HG02642 (cell line): ENCODE measurements around the gene TPP1.

Source experiments
- ATAC-seq: cut with Tn5 transposase; IDR thresholded peaks from one replicate; pipeline ENCODE4 v1.9.1; 2021; ENCODE audit warnings: mild to moderate bottlenecking; ENCODE audit not compliant: unreplicated experiment, poor library complexity

The TPP1 gene

DNA sequence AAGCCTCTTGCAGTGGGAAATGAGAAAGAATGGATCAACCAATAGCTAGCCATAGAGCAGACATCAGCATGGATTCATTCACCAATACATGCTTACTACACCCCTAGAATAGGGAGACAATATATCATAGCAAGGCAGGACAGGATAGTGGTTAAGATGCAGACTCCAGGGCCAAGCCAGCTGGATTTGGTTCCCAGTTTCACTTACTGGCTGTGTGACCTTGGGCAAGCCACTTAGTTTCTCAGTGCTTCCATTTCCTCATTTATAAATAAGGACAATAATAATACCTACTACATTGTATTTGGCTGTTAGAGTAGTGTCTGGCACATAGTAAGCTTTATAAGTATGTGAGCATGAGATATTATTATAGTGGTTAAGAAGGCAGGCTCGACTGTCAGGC is 29.3 kb upstream of the TPP1 start:
- no peak for ATAC-seq

- ATAC-seq: no peak
Observed at GRCh38 chr11:6647836-6648235, 28.6 kb upstream of the TPP1 start.

GRCh38 chr11:6646918-6647679 is 27.9 kb upstream of the TPP1 start:
- peak; percentile 90 for ATAC-seq

- no peak for ATAC-seq
Observed at GRCh38 chr11:6646576-6646917, 27.3 kb upstream of the TPP1 start.

GRCh38 chr11:6646071-6646470 is 26.8 kb upstream of the TPP1 start:
- ATAC-seq: no peak

DNA sequence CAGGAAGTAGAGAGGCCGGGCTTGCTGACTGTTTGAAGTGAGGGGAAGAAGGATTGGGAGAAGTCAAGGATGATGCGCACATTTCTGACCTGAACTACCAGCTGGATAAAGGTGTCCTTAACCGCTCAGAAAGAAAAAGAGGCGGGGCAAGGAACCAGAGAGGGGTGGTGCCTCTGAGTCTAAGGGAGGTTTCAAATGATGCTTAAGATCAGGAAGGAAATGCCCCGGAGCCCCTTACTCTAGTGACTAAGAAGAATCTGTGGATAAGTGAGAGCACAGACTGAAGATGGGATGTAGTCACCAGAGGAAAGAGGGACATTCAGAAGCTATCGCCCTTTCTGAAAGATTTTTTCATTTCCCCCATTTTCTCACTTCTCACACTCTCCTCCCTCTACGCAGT is 23.7 kb upstream of the TPP1 start:
- no peak for ATAC-seq

GRCh38 chr11:6640985-6641701 is 21.9 kb upstream of the TPP1 start:
- ATAC-seq: no peak

- no peak for ATAC-seq
Observed at GRCh38 chr11:6640036-6640984, 21.1 kb upstream of the TPP1 start.

- ATAC-seq: no peak
Observed at GRCh38 chr11:6638429-6638828, 19.2 kb upstream of the TPP1 start.

- no peak for ATAC-seq
Observed at GRCh38 chr11:6637871-6638270, 18.6 kb upstream of the TPP1 start.

- no peak for ATAC-seq
Observed at GRCh38 chr11:6636480-6636879, 17.3 kb upstream of the TPP1 start.

- no peak for ATAC-seq
Observed at GRCh38 chr11:6635082-6635932, 16.1 kb upstream of the TPP1 start.

GRCh38 chr11:6634534-6634933 is 15.3 kb upstream of the TPP1 start:
- ATAC-seq: no peak

- ATAC-seq: no peak
Observed at GRCh38 chr11:6633422-6634408, 14.5 kb upstream of the TPP1 start.

- no peak for ATAC-seq
Observed at GRCh38 chr11:6632116-6633073, 13.2 kb upstream of the TPP1 start.

- no peak for ATAC-seq
Observed at GRCh38 chr11:6631361-6631890, 12.2 kb upstream of the TPP1 start.

- ATAC-seq: no peak
Observed at GRCh38 chr11:6630632-6631291, 11.5 kb upstream of the TPP1 start.
